NCI-H1436 (cell line): ENCODE data around the gene PEF1.
"Not testable (repeated sequence)": the region's sequence is repeated elsewhere in the genome, so short reads cannot be mapped to it uniquely, and the experiment has no call there.

Source experiments
- DNase-seq: peaks from one replicate; lab custom pipeline; 2025; lab: John Stamatoyannopoulos, UW

PEF1 gene

GRCh38 chr1:31609514-31610118, 35.1 kb downstream of the PEF1 start:
- DNase-seq: no peak

DNA sequence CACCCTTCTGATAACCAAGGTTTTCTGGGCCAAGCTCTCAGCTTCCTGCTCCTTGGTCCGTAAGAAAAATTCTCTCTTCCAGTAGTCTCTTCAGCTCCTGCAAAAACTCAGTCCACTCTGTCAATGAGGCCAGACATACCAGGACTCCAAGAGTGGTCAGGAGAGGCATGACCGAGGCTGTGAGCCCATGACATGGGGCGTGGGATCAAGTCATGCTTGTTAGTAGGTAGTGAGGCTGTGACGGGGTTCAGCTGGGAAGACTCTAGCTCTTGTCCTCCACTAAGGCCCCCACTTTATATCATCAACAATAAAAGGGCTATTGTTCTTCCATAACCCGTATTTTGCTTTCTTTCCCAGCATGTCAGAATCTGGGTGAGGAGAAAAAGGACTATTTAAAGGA, 37.3 kb downstream of the PEF1 start:
- DNase-seq: no peak

GRCh38 chr1:31605908-31606427, 38.7 kb downstream of the PEF1 start:
- no peak for DNase-seq

DNA sequence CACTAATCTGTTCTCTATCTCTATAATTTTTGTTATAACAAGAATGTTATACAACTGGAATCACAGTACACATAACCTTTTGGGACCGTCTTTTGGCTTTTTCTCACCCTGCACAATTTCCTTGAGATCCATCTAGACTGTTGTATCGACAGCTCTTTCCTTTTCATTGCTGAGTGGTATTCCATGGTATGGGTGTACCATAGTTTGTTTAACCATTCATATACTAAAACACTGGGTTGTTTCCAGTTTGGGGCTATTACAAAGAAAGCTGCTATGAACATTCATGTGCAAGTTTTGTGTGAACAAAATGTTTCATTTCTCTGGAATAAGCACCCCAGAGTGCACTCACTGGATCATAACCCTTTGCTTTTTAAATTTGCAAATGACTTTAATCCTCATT, 42.6 kb downstream of the PEF1 start:
- no peak for DNase-seq

DNA sequence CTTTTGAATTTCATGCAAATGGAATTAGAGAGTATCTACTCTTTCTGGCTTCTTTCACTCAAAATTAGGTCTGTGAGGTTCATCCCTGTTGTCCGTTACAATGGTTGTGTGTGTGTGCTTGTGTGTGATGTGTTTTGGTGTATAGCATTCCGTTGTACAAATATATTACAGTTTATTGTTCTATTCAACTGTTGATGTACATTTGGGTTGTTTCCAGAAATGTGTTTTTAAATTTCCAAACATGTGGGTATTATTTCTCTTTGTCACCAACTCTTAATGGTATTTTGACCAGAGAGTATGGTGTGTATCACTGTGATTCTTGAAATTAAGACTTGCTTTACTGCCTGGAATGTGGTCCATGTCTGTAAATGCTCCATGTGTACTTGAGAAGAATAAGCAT, 44.0 kb downstream of the PEF1 start:
- DNase-seq: no peak

GRCh38 chr1:31598980-31599379, 45.7 kb downstream of the PEF1 start:
- no peak for DNase-seq

GRCh38 chr1:31596737-31597097, 48.0 kb downstream of the PEF1 start:
- no peak for DNase-seq

GRCh38 chr1:31595836-31596736, 48.6 kb downstream of the PEF1 start:
- DNase-seq: no peak

GRCh38 chr1:31593770-31594632, 50.7 kb downstream of the PEF1 start:
- peak; percentile 48 for DNase-seq

DNA sequence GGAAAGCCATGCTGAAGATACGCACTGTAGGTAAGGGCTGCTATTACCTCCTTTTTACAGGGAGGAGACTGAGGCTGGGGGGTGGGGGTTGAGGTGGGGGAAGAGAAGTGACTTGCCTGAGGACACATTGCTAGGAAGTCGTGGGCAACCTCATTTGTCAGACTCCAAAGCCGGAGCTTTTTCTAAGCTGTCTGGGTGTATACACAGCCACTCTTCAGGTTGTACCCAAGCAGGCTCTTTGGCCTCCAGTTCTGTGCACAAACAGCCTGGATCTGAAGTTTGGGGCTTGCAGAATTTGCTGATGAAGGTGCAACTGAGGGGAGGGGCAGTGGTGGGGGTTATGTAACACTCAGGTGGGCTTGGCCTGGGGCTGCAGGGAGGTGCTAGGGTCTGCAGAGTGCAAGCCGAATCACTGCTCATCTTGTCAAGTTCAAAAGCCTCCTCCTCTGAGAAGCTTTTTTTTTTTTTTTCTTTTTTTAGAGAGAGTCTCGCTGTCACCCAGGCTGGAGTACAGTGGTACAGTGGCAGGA, 51.5 kb downstream of the PEF1 start:
- DNase-seq: no peak

- no peak for DNase-seq
These were observed 52.5 kb downstream of the PEF1 start for GRCh38 chr1:31592132-31592531.

- DNase-seq: no peak
These were observed 53.1 kb downstream of the PEF1 start for GRCh38 chr1:31591425-31592093.

DNA sequence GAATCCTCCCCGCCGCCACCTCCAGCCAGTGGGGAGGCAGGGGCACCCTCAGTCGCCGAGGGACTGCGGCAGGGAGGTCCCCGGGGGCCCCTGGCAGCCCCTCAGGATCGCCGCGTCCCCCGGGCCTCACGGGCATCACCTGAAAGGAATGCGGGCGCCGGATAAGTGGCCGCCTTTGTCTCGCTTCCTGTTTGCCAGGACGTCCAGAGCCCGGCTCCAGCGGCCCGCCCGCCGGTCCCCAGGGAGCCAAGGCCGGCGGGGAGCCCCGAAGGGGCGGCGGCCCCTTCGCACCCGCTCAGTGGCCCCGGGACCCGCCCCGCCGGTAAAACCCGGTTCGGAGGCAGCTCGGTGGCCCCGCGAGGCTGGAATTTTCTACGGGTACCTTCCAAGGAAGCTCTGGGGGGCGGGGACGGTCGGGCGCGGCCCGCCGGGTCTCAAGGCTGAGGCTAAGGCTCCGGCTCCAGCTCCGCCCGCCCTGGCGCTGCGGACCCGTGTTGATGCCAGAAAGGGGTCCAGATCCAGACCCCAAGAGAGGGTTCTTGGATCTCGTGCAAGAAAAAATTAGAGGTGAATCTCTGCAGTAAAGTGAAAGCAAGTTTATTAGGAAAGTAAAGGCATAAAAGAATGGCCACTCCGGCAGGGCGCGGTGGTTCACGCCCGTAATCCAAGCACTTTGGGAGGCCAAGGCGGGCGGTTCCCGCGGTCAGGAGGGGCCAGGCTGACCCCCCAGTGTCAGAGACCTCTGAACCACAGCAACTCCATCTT, 55.7 kb downstream of the PEF1 start:
- DNase-seq: no peak

- peak; percentile 47 for DNase-seq
These were observed 56.8 kb downstream of the PEF1 start for GRCh38 chr1:31587720-31588423.

DNA sequence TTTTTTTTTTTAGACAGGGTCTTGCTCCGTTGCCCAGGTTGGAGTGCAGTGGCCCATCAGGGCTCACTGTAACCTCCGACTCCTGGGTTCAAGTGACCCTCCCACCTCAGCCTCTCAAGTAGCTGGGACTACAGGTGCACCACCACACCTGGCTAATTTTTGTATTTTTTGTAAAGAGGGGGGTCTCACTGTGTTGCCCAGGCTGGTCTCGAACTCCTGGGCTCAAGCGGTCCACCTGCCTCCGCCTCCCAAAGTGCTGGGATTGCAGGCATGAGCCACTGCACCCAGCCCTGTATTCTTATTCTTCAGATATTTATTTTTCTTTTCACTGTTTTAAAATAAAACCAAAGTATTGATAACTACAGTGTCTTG, 57.4 kb downstream of the PEF1 start:
- DNase-seq: not testable (repeated sequence)

DNA sequence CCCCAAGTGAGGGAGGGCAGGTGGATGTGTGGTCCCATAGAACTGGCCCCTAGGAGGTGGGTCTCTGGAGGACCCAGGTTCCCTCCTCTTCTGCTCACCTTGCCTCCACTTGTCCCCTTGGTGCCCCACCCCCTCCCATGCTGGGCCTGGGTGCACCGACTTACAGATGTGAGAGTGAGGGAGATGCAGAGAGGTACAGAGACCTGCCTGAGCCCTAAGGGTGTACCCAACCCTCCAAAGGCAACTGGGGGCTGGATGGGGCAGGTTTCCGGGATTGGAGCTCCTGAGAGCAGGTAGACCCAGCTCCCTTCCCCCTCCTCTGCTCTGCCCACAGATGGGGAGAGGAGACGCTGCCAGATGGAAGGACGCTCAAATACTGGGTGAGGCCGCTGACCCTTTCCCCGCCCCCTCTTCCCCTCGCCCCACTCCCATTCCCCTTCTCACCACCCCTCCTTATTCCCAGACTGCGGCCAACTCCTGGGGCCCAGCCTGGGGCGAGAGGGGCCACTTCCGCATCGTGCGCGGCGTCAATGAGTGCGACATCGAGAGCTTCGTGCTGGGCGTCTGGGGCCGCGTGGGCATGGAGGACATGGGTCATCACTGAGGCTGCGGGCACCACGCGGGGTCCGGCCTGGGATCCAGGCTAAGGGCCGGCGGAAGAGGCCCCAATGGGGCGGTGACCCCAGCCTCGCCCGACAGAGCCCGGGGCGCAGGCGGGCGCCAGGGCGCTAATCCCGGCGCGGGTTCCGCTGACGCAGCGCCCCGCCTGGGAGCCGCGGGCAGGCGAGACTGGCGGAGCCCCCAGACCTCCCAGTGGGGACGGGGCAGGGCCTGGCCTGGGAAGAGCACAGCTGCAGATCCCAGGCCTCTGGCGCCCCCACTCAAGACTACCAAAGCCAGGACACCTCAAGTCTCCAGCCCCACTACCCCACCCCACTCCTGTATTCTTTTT, 58.0 kb downstream of the PEF1 start:
- no peak for DNase-seq

GRCh38 chr1:31585736-31586365, 58.8 kb downstream of the PEF1 start:
- DNase-seq: no peak

DNA sequence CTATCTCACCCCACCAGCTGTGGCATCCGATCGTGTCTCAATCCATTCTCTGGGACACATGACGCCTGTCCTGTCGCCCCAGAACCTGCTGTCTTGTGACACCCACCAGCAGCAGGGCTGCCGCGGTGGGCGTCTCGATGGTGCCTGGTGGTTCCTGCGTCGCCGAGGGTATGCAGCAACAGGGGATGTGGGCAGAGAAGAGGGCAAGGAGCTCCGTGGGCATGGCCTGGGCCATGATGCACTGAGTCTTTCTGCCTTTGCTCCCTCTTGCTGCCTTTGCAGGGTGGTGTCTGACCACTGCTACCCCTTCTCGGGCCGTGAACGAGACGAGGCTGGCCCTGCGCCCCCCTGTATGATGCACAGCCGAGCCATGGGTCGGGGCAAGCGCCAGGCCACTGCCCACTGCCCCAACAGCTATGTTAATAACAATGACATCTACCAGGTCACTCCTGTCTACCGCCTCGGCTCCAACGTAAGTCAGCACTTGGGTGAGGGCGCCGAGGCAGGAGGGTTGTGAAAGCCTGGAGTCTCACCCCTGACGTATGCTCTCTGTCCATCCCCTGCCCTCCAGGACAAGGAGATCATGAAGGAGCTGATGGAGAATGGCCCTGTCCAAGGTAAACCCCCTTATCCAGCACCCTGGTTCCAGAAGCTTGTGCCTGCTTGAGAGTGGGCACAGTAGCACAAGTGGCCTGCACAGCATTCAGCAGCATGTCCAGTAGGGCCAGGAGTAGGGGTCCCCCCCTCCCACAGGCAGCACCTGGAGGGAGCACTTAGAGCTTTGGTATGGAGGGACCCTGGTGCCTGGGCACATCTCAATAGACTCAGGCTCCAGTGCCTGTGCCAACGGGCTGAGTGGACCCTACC, 59.6 kb downstream of the PEF1 start:
- DNase-seq: no peak
